ENCODE data around the gene CD300LB.

GRCh38 chr17:74529243-74529642, 2.0 kb downstream of the CD300LB start:
- no peak for TF ChIP-seq YY1 (IDR thresholded peaks at IDR 0.05; ENCODE audit: insufficient read depth, insufficient read length)
- no peak for TF ChIP-seq ZNF274 (IDR thresholded peaks at IDR 0.05; ENCODE audit: low read depth, low read length)

Data from NT2/D1 (cell line).